ENCODE data around the gene KIF1A.

GRCh38 chr2:240834377-240834975 lies 14.5 kb upstream of the KIF1A start:
- TF ChIP-seq CTCF (conservative IDR thresholded peaks at IDR 0.05; ENCODE audit: low read depth, low read length): no peak
- no peak for TF ChIP-seq EZH2 (IDR thresholded peaks at IDR 0.05; ENCODE audit: low read length, unreplicated experiment)
